GM19397 (cell line): ENCODE measurements around the gene WFDC2.

Experiments used
- ATAC-seq: cut with Tn5 transposase; IDR thresholded peaks from one replicate; pipeline ENCODE4 v1.9.1; 2021; ENCODE audit warnings: mild to moderate bottlenecking, moderate library complexity; ENCODE audit not compliant: unreplicated experiment

The WFDC2 gene, protein sequence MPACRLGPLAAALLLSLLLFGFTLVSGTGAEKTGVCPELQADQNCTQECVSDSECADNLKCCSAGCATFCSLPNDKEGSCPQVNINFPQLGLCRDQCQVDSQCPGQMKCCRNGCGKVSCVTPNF

DNA sequence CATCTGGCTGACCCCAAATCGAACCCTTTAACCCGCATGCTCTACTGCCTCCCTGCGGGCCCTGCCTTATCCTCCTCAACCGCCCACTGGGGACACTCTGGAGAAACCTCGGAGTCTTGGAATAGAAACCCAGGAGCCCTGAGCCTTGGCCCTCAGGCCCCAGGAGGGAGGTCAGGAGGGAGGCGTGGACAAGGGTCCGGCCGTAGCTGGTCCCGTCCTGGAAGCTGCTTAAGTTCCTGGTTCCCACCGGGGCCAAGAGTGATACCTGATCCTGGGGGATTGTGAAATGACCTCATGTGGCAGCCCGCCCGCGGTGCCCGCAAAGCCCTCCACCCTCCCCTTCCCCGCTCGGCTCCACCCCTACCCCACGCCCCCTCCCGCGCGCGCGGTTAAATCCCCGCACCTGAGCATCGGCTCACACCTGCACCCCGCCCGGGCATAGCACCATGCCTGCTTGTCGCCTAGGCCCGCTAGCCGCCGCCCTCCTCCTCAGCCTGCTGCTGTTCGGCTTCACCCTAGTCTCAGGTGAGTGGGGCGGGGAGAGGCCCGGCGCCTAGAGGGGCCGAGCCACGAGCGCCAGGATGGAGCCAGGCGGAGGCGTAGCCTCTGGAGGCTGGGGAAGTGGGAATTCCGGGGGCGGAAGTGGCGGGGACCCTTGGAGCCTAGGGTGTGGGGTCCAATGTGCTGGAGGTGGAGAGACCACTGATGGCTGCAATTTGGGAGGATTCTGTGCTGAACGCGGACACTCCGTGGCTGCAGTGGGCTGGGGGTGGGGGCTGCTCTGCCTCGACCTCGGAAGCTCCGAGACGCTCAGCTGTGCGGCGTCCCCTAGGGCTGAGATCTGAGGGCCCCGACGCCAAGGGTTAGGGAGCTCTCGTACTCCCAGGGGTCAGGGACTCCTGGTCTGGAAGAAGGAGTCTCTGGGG, at the start of gene WFDC2:
Gene WFDC2, plus strand, starts transcription at position 418 of the 926 bp plus-strand sequence. Its CDS starts 29 bp downstream, at position 447.
- no peak for ATAC-seq

DNA sequence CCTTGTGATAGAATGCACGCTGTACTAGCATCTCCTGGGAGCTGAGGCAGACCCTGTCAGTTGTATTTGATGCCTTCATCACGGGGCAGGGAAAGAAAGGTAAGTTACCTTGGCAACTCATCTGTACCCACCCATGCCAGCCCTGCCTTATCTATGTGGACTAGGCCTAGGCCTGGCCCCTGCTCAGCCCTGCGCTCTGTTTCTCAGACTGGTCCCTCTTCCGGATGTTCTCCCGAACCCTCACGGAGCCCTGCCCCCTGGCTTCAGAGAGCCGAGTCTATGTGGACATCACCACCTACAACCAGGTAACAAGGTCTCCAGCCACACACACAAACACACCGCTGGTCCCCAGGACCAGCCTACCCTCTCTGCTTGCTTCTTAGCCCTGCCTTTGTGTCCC, 49.4 kb upstream of the WFDC2 start:
- ATAC-seq = no peak

DNA sequence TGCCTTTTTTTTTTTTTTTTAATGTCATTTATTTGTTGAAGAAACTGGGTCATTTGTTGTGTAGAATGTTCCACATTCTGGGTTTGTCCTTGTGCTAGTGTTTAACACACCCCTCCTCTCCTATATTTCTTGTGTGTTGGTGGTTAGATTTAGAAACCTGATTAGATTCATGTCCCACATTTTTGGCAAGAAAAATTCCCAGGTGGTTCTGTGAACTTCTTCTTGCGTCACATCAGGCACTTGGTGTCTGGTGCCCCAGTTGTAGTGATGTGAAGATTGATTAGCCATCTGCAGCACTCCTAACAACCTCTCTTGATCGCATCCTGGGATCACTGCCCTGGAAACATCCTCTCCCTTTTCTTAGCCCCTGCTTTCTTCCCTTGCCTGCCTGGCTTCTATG, 45.9 kb upstream of the WFDC2 start:
- ATAC-seq = no peak

DNA sequence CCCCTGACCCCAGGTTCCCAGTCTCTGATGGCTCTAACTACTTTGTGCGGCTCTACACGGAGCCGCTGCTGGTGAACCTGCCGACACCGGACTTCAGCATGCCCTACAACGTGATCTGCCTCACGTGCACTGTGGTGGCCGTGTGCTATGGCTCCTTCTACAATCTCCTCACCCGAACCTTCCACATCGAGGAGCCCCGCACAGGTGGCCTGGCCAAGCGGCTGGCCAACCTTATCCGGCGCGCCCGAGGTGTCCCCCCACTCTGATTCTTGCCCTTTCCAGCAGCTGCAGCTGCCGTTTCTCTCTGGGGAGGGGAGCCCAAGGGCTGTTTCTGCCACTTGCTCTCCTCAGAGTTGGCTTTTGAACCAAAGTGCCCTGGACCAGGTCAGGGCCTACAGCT, 44.0 kb upstream of the WFDC2 start:
- ATAC-seq = no peak

DNA sequence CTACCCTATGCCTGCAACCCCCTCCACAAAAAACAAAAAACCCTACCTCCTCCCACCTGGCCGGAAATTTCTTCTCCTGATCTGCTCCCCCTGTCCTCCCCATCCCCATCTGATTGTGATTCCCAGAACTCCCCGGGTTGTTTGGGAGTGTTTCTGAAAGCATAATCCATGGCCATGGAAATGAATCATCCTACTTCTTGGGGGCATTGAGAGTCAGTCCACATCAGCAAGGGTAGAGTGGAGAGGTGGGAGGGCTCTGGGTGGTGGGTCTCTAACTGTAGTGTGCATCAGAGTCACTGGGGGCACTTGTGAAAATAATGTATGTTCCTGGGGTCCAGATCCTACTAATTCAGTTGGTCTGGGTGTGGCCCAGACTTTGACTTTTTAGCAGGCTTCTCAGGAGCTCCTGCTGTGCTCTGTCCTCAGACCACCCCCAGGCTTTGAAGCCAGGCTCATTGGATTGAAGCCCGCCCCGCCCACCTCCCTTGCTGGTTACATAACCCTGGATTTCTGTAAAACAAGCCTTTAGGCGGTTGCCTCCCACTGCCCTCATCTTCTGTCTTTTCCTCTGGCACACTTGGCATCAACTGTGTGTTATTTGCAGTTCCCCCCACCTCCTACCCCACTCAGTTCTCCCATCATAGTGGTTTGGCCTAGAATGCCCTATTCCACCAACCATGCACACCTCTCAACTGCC, 43.1 kb upstream of the WFDC2 start:
- no peak for ATAC-seq

DNA sequence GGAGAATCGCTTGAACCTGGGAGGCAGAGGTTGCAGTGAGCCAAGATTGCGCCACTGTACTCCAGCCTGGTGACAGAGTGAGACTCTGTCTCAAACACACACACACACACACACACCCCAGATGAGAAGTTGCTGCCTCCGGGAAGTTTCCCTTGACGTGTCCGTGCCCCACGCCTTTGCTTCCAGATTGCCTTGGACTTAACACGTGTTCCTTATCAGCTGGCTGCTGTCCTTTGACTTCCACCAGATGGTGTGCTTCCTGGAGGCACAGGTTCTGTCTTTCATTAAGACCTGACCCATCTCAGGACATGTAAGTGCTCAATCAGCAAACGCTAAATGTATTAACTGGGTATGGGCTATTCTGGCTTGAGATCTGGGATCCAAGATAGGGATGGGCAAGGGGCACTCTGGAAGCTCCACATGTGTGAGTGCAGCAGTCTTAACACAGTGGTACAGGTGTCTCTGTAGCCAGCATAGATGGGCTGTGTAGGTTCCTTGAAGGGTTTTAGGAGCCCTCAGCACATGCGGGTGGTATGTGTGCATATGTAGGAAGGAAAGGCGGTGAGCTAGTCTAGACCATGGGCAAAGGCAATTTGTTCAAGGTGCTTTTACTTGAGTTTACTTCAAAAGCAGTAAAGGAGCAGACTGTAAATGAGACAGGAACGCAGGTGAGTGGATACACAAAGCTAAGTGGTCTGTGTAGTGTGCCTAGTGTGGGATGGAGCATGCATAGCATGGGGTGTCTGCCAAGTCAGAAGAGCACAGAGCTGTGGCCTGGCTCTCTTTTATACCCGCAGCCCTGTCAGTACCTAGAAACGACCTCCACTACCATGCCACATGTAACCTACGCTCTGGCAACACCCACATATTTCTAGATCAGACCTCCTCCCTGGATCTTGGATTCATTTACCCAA, 42.1 kb upstream of the WFDC2 start:
- ATAC-seq = no peak

DNA sequence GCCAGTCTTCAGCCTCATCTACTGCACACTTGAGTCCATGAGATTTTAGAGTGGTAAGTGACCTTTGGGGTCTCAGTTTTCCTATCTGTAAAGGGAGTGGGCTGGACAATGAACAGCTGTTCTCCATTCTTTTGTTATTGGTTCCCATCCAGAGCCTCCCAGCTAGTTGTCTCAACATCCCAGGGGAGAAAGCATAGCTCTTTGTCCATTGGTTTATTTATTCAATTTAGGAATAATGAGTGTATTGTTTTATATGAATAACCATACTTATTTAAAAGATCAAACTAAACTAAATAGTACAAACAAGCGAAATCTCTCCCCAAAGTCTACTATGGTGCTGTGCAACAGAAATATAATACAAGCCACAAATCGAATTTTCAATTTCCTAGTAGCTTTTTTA, 39.9 kb upstream of the WFDC2 start:
- no peak for ATAC-seq

DNA sequence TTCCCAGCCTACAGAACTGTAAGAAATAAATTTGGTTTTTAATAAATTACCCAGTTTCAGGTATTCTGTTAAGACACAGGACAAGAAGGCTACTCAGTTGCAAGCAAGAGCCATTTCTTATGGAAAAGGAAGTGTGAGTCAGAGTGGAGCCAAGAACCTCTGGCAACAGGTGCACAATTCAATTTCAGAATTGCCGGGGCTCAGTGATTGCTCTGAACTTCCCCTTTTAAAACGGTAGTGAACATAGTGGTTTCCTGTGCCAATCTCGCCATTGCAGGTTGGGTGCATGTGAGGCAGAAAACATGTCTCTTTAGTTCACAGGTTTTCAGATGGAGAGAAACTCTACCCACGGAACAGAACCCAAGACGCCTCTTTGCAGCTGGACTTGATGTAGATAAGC, 37.3 kb upstream of the WFDC2 start:
- no peak for ATAC-seq

DNA sequence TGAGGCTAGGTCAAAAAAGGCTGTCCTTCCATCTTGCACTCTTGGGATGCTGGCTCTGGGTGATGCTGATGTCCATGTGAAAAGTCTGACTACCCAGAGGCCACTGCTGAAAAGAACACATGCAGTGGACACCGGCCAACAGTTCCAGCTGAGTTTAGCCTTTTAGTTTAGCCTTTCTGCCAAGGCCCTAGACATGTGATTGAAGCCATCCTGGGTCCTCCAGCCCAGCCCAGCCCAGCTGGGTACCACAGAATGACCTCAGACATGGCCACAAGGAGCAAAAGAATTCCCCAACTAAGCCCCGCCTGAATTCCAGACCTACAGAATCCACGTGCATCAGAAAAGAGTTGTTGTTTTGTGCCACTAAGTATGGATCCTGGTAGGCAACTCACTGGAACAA, 36.2 kb upstream of the WFDC2 start:
- ATAC-seq = no peak

DNA sequence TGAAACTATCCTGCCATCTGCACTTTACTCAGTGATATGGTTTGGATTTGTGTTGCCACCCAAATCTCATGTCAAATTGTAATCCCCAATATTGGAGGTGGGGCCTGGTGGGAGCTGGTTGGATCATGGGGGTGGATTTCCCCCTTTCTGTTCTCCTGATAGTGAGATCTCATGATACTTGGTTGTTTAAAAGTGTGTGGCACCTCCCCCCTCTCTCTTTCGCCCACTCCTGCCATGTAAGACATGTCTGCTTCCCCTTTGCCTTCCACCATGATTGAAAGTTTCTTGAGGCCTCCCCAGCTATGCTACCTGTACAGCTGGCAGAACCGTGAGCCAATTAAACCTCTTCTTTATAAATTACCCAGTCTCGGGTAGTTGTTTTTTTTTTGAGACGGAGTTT, 35.6 kb upstream of the WFDC2 start:
- no peak for ATAC-seq

DNA sequence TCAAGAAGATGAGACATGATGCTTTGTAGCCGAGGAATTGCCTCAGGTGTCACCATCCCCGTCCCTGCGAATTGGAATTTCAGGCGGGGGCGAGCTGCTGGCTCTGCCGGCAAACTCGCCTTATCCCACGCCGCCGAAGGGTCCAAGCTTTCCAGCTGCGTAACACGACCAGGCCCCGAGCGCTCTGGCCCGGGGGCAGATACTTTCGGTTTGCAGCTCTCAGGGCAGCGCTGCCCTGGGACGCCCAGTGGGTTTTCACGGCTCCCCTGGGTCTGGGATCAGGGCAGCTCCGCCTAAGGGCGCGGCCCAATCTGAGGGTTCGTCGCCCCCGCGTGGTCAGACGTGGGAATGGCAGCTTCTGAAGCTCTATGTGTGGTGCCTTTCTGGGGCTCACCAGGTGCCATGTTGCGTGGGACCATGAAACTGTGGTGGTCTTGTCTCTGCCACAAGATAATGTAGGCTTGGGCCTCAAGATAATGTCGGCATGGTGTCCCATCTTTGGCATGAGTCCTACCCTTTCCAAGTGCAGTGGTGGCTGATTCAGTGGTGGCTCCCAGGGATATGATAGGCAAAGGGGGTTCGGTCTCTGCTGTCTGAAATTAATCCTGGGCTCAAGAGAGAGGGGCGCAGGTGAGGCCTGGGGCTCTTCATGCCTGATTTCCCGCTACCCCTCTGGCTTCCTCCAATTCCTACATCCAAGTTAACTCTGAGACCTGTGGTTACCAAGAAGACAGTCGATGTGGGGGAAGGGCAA, 32.6 kb upstream of the WFDC2 start:
- ATAC-seq = peak; percentile 78

DNA sequence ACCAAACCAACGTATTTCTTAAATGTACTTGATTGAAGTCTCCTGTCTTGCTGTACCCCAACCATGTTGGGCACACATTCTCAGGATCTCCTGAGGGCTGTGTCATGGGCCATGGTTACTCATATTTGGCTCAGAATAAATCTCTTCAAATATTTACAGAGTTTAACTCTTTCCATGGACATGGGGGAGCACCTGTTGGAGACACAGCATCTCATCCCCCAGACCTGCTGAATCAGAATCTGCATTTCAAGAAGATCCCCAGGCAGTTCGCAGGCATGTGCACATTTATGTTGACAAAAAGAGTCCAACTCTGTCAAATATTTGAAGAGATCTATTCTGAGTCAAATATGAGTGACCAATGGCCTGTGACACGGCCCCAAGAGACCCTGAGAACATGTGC, 29.1 kb upstream of the WFDC2 start:
- no peak for ATAC-seq

DNA sequence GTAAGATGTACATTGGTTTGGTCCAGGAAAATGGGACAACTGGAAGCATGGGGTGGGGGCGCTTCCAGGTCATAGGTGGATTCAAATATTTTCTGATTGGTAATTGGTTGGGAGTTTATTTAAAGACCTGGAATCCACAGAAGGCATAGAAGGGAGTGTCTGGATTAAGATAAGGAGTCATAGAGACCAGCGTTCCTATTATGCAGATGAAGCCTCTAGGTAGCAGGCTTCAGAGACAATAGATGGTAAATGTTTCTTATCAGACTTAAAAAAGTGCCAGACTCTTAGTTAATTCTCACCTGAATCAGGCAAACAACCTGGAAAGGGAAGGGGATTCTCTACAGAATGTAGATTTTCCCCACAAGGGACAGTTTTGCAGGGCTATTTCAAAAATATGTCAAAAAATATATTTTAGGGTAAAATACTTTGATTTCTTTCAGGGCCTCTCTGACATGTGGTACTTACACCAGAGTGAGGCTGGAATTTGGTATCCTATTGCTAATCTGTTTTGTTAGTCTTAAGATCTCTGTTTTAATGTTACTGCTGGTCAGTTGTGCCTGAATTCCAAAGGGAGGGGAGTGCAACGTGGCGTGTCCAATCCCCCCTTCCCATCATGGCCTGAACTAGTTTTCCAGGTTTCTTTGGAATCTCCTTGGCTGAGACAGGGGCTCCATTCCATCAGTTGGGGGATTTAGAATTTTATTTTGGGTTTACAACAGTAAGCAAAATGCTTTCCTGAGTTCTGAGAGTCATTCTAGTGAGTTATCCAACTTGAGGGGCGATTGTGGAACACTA, 28.5 kb upstream of the WFDC2 start:
- no peak for ATAC-seq

DNA sequence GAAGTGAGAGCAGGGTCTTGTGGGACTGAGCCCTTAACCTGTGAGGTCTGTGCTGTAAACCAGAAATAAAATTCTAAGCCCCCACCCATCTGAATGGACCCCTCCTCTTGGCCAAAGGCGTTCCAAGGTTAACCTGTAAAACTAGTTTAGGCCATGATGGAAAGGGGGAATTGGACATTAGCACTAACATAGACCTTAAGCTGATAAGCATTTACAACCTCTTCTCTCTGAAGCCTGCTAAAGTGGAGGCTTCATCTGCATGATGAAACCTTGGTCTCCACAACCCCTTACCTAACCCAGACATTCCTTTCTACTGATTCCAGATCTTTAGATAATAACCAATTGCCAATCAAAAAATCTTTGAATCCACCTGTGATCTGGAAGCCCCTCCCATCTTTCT, 27.8 kb upstream of the WFDC2 start:
- ATAC-seq = no peak

DNA sequence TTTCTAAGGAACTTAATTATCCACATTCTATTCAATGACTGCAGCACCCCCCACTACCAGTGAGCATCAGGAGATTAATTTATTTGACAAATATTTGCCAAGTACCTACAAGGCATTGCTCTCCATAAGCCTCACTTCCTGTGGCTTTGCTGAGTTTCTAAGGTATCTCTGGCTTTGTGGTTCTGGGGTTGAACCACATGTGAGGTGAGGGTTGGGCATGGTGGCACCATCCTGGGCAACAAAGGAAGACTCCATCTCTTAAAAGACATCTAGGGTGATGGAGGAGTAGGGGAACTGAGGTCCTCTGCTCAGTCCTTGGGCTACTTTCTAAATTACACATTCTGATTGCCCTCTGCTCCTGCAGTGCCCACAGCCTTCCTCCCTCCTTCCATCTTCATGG, 25.5 kb upstream of the WFDC2 start:
- ATAC-seq = no peak

DNA sequence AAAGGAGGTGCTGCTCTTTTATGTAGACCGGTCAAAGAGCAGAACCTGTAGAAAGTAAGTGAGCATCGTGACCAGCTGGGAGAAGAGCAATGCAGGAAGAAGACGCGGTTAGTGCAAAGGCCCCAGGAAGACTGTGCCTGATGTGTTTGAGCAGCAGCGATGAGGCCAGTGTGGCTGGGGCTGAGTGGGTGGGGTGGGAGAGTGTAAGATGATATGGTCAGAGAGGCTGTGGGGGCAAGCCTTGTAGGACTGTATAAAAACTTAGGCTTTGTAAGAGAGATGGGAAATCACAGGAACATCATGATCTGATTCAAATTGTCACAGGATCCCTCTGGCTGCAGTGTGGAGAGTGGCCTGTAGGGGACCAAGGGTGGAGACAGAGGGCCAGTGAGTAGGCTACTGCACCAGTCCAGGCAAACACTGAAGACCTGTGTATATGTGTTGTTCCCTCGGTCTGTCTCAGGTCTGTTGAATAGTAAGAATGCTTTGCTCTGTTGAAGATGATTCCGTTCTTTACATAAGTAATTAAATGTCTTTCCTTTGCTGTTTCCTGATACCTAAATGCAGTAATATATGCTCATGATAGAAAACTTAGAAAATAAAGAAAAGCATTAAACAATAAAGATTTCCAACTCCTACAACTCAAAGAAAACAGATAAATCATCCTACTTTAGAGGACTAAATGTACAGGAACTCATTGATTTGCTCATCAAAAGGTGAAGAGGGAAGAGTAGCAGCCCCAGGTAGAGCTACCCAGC, 23.6 kb upstream of the WFDC2 start:
- ATAC-seq = no peak

DNA sequence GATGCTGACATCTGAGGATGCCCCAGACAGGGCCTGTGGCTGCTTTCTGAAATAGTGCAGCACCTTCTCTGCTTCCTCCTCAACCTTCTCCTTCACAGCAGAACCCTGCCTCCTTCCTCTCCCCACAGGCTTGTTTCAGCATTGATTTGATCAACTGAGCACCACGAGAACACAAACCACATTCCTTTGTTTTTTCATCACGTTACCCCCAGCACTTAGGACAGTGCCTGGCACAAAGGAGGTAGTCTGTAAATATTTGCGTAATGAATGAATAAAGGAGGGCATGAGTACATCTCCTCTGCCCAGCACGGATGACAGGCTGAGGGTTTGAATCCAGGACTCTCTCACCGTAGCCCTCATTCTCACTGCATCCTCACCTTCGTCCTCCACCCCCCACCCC, 21.3 kb upstream of the WFDC2 start:
- ATAC-seq = no peak

DNA sequence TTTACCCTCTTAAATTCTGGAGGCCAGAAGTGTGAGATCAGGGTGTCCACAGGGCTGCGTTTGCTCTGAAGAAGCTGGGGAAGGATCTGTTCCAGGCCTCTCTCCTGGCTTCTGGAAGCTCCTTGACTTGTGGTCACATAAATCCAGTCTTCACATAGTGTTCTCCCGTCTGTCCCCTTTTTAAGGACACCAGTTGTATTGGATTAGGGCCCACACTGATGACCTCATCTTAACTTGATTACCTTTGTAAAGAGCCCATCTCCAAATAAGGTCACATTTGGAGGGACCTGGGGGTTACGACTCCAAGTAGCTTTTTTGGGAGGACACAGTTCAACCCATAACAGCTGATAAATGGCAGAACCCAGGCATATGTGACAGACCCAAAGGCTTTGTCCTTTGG, 20.0 kb upstream of the WFDC2 start:
- ATAC-seq = no peak
